H9 (cell line): ENCODE measurements around the gene NUDT7. TPM values are rescaled to one million over a fixed set of nuclear protein-coding genes. Genes with fewer than 3 reads are reported as not detected.

Experiments
- DNase-seq: peaks from one replicate; pipeline ENCODE4 v3.0.0-alpha.2; 2017
- H2AFZ ChIP-seq: one replicate; pipeline ENCODE4 v1.6.1; 2013; ENCODE audit warnings: mild to moderate bottlenecking, low read length, control low read depth, moderate library complexity
- H2AK5ac ChIP-seq: 2 replicates; pipeline ENCODE4 v1.6.1; 2013; ENCODE audit warnings: low read length, control low read depth, mixed read lengths; ENCODE audit not compliant: insufficient read length
- H2BK120ac ChIP-seq: one replicate; pipeline ENCODE4 v1.6.1; 2013; ENCODE audit warnings: low read depth, mild to moderate bottlenecking, low read length, control low read depth, inconsistent platforms; ENCODE audit not compliant: poor library complexity, severe bottlenecking
- H2BK12ac ChIP-seq: 2 replicates; pipeline ENCODE4 v1.6.1; 2013; ENCODE audit warnings: low read length, control low read depth, mixed read lengths, low read depth; ENCODE audit not compliant: insufficient read length
- H2BK15ac ChIP-seq: 2 replicates; pipeline ENCODE4 v1.6.1; 2013; ENCODE audit warnings: low read depth, low read length, control low read depth
- H2BK20ac ChIP-seq: one replicate; pipeline ENCODE4 v1.6.1; 2013; ENCODE audit warnings: low read depth, mild to moderate bottlenecking, low read length, control low read depth, inconsistent platforms; ENCODE audit not compliant: poor library complexity, severe bottlenecking
- H2BK5ac ChIP-seq: 2 replicates; pipeline ENCODE4 v1.6.1; 2013; ENCODE audit warnings: low read length, control low read depth, mixed read lengths; ENCODE audit not compliant: insufficient read length
- H3K14ac ChIP-seq: 2 replicates; pipeline ENCODE4 v1.6.1; 2013; ENCODE audit warnings: low read length, control low read depth; ENCODE audit not compliant: insufficient read depth
- H3K18ac ChIP-seq: 2 replicates; pipeline ENCODE4 v1.6.1; 2013; ENCODE audit warnings: low read depth, mild to moderate bottlenecking, mixed read lengths, low read length, control low read depth; ENCODE audit not compliant: insufficient read length
- H3K23ac ChIP-seq: 2 replicates; pipeline ENCODE4 v1.6.1; 2013; ENCODE audit warnings: low read length, control low read depth, mixed read lengths, low read depth; ENCODE audit not compliant: insufficient read length
- H3K23me2 ChIP-seq: 2 replicates; pipeline ENCODE4 v1.6.1; 2013; ENCODE audit warnings: low read depth, mild to moderate bottlenecking, mixed read lengths, low read length, control low read depth; ENCODE audit not compliant: insufficient read length, poor library complexity, severe bottlenecking
- H3K27ac ChIP-seq: 2 replicates; pipeline ENCODE4 v1.5.1; 2013; ENCODE audit warnings: low read length, control low read depth, mixed read lengths, low read depth; ENCODE audit not compliant: insufficient read length
- H3K27me3 ChIP-seq: 2 replicates; pipeline ENCODE4 v1.6.1; 2013; ENCODE audit warnings: low read length, control low read depth, inconsistent platforms; ENCODE audit not compliant: insufficient read depth
- H3K4ac ChIP-seq: 2 replicates; pipeline ENCODE4 v1.6.1; 2013; ENCODE audit warnings: low read depth, mild to moderate bottlenecking, control low read depth, inconsistent platforms, low read length, moderate library complexity
- H3K4me1 ChIP-seq: 2 replicates; pipeline ENCODE4 v1.6.1; 2013; ENCODE audit warnings: low read length, control low read depth, inconsistent platforms; ENCODE audit not compliant: insufficient read depth
- H3K4me2 ChIP-seq: 2 replicates; pipeline ENCODE4 v1.6.1; 2013; ENCODE audit warnings: low read length, control low read depth, mixed read lengths; ENCODE audit not compliant: insufficient read length, insufficient read depth
- H3K56ac ChIP-seq: 2 replicates; pipeline ENCODE4 v1.6.1; 2013; ENCODE audit warnings: low read depth, mild to moderate bottlenecking, mixed read lengths, low read length, control low read depth; ENCODE audit not compliant: insufficient read length
- H3K79me1 ChIP-seq: 2 replicates; pipeline ENCODE4 v1.6.1; 2013; ENCODE audit warnings: low read depth, mild to moderate bottlenecking, moderate library complexity, low read length, control low read depth, inconsistent platforms; ENCODE audit not compliant: insufficient read depth, poor library complexity, severe bottlenecking
- H3K79me2 ChIP-seq: 2 replicates; pipeline ENCODE4 v1.6.1; 2013; ENCODE audit warnings: low read length, control low read depth, inconsistent platforms; ENCODE audit not compliant: insufficient read depth
- H3K9ac ChIP-seq: 2 replicates; pipeline ENCODE4 v1.6.1; 2013; ENCODE audit warnings: low read length, control low read depth, mixed read lengths; ENCODE audit not compliant: insufficient read length; ENCODE audit errors: extremely low read depth
- H3K9me3 ChIP-seq: one replicate; pipeline ENCODE4 v1.6.1; 2013; ENCODE audit warnings: low read depth, low read length, inconsistent platforms; ENCODE audit not compliant: control insufficient read depth
- H3T11ph ChIP-seq: one replicate; pipeline ENCODE4 v1.6.1; 2013; ENCODE audit warnings: mild to moderate bottlenecking, low read length, control low read depth, inconsistent platforms
- H4K20me1 ChIP-seq: one replicate; pipeline ENCODE4 v1.6.1; 2013; ENCODE audit not compliant: control insufficient read depth, insufficient read length, insufficient read depth
- H4K5ac ChIP-seq: 2 replicates; pipeline ENCODE4 v1.6.1; 2013; ENCODE audit warnings: low read depth, mild to moderate bottlenecking, mixed read lengths, low read length, control low read depth; ENCODE audit not compliant: insufficient read length
- H4K8ac ChIP-seq: replicated peaks from 2 replicates; pipeline ENCODE4 v1.6.1; 2013; ENCODE audit warnings: low read length, control low read depth, mixed read lengths, low read depth; ENCODE audit not compliant: insufficient read length
- H4K91ac ChIP-seq: 2 replicates; pipeline ENCODE4 v1.6.1; 2013; ENCODE audit warnings: low read depth, mild to moderate bottlenecking, moderate library complexity, mixed read lengths, low read length, control low read depth; ENCODE audit not compliant: insufficient read length
- H3K27ac Mint-ChIP-seq, 3 experiments: 2 replicates in 2 of 3; 3 replicates in 1 of 3; pipeline ENCODE4 v1.8.0; 2020 to 2021; ENCODE audit warnings: mixed read lengths in 3 of 3, mild to moderate bottlenecking in 1 of 3, moderate library complexity in 1 of 3
- H3K27me3 Mint-ChIP-seq: 2 replicates; pipeline ENCODE4 v1.8.0; 2021; ENCODE audit warnings: low read depth, mild to moderate bottlenecking, moderate library complexity, mixed read lengths
- H3K36me3 Mint-ChIP-seq, 3 experiments: 2 replicates in 2 of 3; 3 replicates in 1 of 3; pipeline ENCODE4 v1.8.0; 2020 to 2021; ENCODE audit warnings: low read depth in 3 of 3, mixed read lengths in 3 of 3; ENCODE audit not compliant: insufficient read depth in 1 of 3
- H3K4me1 Mint-ChIP-seq, 2 experiments: 2 replicates each; pipeline ENCODE4 v1.8.0; 2020; ENCODE audit warnings: mixed read lengths in 2 of 2
- H3K4me3 Mint-ChIP-seq, 2 experiments: 2 replicates in 1 of 2; 3 replicates in 1 of 2; pipeline ENCODE4 v1.8.0; 2020 to 2021; ENCODE audit warnings: mild to moderate bottlenecking in 2 of 2, mixed read lengths in 2 of 2, moderate library complexity in 1 of 2
- H3K9me3 Mint-ChIP-seq, 2 experiments: 2 replicates in 1 of 2; 3 replicates in 1 of 2; pipeline ENCODE4 v1.8.0; 2020; ENCODE audit warnings: mild to moderate bottlenecking in 2 of 2, mixed read lengths in 2 of 2, moderate library complexity in 1 of 2
- CTCF ChIP-seq: fragments of 200-600 bp; sonication (generic); conservative IDR thresholded peaks from 3 replicates; pipeline ENCODE4 v1.8.0; 2021; ENCODE audit warnings: antibody characterized with exemption, mild to moderate bottlenecking
- WGBS: extraction: QIAGEN DNeasy Blood & Tissue Kit; methylation state at CpG from one replicate; pipeline ENCODE4 v1.1.7; 2013; ENCODE audit warnings: missing lambda C conversion rate, low lambda C conversion rate, mixed read lengths; ENCODE audit not compliant: insufficient read length; ENCODE audit errors: extremely low coverage; 5-methylcytosine and 5-hydroxymethylcytosine counted together
- total RNA-seq: library from RNA; stranded (reverse); gene quantifications from 2 replicates; pipeline ENCODE4 v1.2.1, GENCODE V29; 2021

The NUDT7 gene
- total RNA-seq, 1 experiment from 2014 or later = 6.8 TPM

- H2BK15ac ChIP-seq = no peak overlapping the region
- Mint-ChIP-seq H3K36me3 (no peaks in the 10 kb centered on the region), H3K4me3 (no peak overlapping the region)
Measured at GRCh38 chr16:77680496-77680895, 41.8 kb upstream of the NUDT7 start.

More at GRCh38 chr16:77680496-77680895, 41.8 kb upstream of the NUDT7 start:
- Histone ChIP-seq H3K56ac (no peak overlapping the region), H3K9ac (no peak overlapping the region), H2AFZ (no peak overlapping the region), H2BK120ac (no peak overlapping the region), H3K14ac (no peak overlapping the region), H3K79me1 (no peaks in the 10 kb centered on the region), H3K4me1 (peaks cover 1% of the 10 kb centered on the region; the same call in 1 of the 2 replicates), H3K9me3 (no peaks in the 10 kb centered on the region), H3K4ac (no peak overlapping the region), H2AK5ac (no peak overlapping the region), H4K91ac (no peak overlapping the region), H4K20me1 (no peaks in the 10 kb centered on the region), H3T11ph (no peak overlapping the region), H2BK20ac (no peak overlapping the region), H2BK5ac (no peak overlapping the region), H3K4me2 (no peak overlapping the region), H2BK12ac (no peak overlapping the region), H3K27ac (no peak overlapping the region), H4K8ac (no peak overlapping the region), H4K5ac (no peak overlapping the region), H3K23ac (no peak overlapping the region), H3K27me3 (no peaks in the 10 kb centered on the region), H3K79me2 (no peaks in the 10 kb centered on the region), H3K23me2 (no peaks in the 10 kb centered on the region), H3K18ac (no peak overlapping the region)
- WGBS = no CpG with 5 or more reads among the region's 3 CpGs
- Mint-ChIP-seq H3K27me3 (peaks cover 2% of the 10 kb centered on the region; the same call in 1 of the 2 replicates), H3K4me1 (no peaks in the 10 kb centered on the region; a peak in 3 of 4 replicates), H3K27ac (no peak overlapping the region), H3K9me3 (no peaks in the 10 kb centered on the region)
- DNase-seq = no peak
- TF ChIP-seq CTCF = no peak
